Airway epithelial cell (primary cell): Measurements from ENCODE around the gene CBLN3. TPM values are rescaled to one million over a fixed set of nuclear protein-coding genes. Genes with fewer than 3 reads are reported as not detected.

Experiments
- total RNA-seq: library from RNA; depleted of rRNA; stranded (reverse); fragments of >200 nt; gene quantifications from 2 replicates; pipeline ENCODE4 v1.2.3, GENCODE V29; 2015

Gene CBLN3
- 0.56 and 1.1 TPM in 2 replicates for total RNA-seq

DNA sequence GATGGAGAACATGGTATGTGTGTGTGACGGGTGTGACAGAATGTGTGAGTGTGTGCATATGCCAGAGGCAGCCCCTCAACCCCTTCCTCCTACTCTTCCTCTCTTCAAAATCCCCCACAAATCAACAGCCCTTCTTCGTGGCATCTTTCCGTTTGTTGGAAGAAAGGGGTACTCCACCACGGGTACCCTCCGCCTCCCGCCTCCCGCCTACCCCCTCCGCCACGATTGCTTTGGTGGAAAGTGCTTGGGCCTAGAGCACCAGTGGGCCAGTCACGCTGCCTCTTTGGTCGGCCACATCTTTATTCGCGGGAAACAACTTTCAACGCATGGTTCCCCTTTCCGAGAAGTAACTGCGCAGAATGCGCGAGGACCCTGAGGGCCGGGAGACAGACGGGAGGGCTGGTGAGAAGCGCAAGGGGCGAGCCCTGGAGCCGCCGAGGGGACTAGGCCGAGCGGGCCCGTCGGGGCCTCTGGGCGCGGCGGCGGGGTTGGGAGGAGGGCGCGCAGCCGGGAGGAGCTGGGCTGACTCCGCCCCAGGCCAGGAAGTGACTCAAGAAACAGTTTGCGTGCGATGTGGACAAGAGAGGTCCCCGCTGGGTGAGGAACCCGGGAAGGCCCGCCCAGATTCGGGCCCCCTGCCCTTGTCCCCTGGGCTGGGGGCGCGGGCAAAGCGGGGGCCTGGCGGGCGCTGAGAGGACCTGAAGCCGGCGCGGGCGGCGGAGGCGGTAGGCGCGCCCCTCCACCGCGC is at the start of gene CBLN3, which contains the start of gene KHNYN:
Gene CBLN3 (minus strand): TSS at position 274 of the 748 bp plus-strand sequence. CDS start 614 bp downstream, outside the sequence.
Gene KHNYN (plus strand): TSS at position 560 of the 748 bp plus-strand sequence. CDS start 777 bp downstream, outside the sequence.

GRCh38 chr14:24442240-24443052 is 13.0 kb upstream of the CBLN3 start, which contains the start of gene SDR39U1:
Gene SDR39U1, minus strand, starts transcription at chr14:24442776. Its CDS starts 7 bp downstream, at chr14:24442769.

DNA sequence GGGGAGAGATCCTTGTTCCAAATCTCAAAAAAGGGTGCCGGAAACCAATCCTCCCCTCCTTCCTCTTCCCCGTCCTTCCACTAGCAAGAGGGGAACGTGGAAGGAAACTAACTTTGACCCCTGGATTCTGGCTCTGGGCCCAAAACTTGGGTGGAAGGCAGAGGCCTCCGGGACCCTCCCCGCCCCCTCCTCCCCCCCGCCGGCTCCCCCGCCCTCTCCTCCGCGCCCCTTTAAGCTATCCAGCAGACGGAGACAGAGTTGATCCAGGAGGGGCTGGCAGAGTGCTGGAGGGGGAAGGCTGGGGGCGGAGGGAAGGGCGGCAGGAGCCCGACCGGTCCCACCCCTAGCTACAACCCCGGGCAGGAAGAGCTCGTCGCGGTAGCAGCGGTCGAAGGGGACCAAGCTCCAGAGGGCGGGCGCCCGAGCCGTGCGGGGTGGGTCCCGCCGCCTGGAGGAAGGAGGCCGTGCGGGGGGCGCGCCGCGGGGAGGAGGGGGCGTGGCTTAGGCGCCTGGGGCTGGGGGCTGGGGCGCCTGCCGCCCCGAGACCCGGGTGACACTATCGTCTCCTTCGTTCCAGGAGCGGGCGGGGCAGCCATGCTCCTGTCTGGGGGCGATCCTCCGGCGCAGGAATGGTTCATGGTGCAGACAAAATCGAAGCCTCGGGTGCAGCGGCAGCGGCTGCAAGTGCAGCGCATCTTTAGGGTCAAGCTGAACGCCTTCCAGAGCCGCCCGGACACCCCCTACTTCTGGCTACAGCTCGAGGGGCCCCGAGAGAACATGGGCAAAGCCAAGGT is 30.6 kb downstream of the CBLN3 start, which contains the start of gene NYNRIN:
Gene NYNRIN (plus strand): TSS at position 351 of the 794 bp plus-strand sequence. CDS start 244 bp downstream, at position 595.

Other genes with a start within 250 kb of the CBLN3 start
- 69.6 and 70.8 TPM in 2 replicates for gene IPO4, start 240.9 kb downstream of the CBLN3 start, total RNA-seq
- gene TM9SF1, start 234.2 kb downstream of the CBLN3 start, total RNA-seq, result 46.4 and 51.1 TPM in 2 replicates
- gene TSSK4, start 224.0 kb downstream of the CBLN3 start, total RNA-seq, result not detected in 2 replicates
- gene CHMP4A, start 216.2 kb downstream of the CBLN3 start, total RNA-seq, result 60.7 and 77.1 TPM in 2 replicates
- 11.5 and 12.0 TPM in 2 replicates for gene MDP1, start 213.6 kb downstream of the CBLN3 start, total RNA-seq
- gene NEDD8, start 197.3 kb downstream of the CBLN3 start, total RNA-seq, result 243 and 248 TPM in 2 replicates
- gene GMPR2, start 196.7 kb downstream of the CBLN3 start, total RNA-seq, result 30.3 and 45.9 TPM in 2 replicates
- gene TINF2, start 187.0 kb downstream of the CBLN3 start, total RNA-seq, result 52.2 and 64.4 TPM in 2 replicates
- gene TGM1, start 166.5 kb downstream of the CBLN3 start, total RNA-seq, result 229 and 247 TPM in 2 replicates
- gene RABGGTA, start 158.1 kb downstream of the CBLN3 start, total RNA-seq, result 58.5 and 80.3 TPM in 2 replicates
- gene DHRS1, start 129.9 kb downstream of the CBLN3 start, total RNA-seq, result 82.6 and 85.4 TPM in 2 replicates
- 20.7 and 32.6 TPM in 2 replicates for gene NOP9, start 129.8 kb downstream of the CBLN3 start, total RNA-seq
- gene CIDEB, start 121.7 kb downstream of the CBLN3 start, total RNA-seq, result 2.2 and 2.7 TPM in 2 replicates
- 55.2 and 59.3 TPM in 2 replicates for gene LTB4R2, start 119.5 kb downstream of the CBLN3 start, total RNA-seq
- 7.7 and 16.1 TPM in 2 replicates for gene LTB4R, start 118.2 kb downstream of the CBLN3 start, total RNA-seq
- gene ADCY4, start 94.6 kb downstream of the CBLN3 start, total RNA-seq, result 0.85 and 1.6 TPM in 2 replicates
- gene RIPK3, start 89.7 kb downstream of the CBLN3 start, total RNA-seq, result 5.4 and 6.0 TPM in 2 replicates
- 24.3 and 29.6 TPM in 2 replicates for gene NFATC4, start 61.5 kb downstream of the CBLN3 start, total RNA-seq
- gene NYNRIN, start 30.7 kb downstream of the CBLN3 start, total RNA-seq, result 16.4 and 21.9 TPM in 2 replicates
- 60.4 and 66.9 TPM in 2 replicates for gene KHNYN, start 286 bp upstream of the CBLN3 start, total RNA-seq
- 17.0 and 34.2 TPM in 2 replicates for gene SDR39U1, start 13.1 kb upstream of the CBLN3 start, total RNA-seq
- not detected in 2 replicates for gene CMA1, start 78.6 kb upstream of the CBLN3 start, total RNA-seq
- gene CTSG, start 146.6 kb upstream of the CBLN3 start, total RNA-seq, result not detected in 2 replicates
- not detected in 2 replicates for gene GZMH, start 180.0 kb upstream of the CBLN3 start, total RNA-seq
- gene GZMB, start 204.5 kb upstream of the CBLN3 start, total RNA-seq, result not detected in 2 replicates